ENCODE results near the gene TAP1.

Gene TAP1

DNA sequence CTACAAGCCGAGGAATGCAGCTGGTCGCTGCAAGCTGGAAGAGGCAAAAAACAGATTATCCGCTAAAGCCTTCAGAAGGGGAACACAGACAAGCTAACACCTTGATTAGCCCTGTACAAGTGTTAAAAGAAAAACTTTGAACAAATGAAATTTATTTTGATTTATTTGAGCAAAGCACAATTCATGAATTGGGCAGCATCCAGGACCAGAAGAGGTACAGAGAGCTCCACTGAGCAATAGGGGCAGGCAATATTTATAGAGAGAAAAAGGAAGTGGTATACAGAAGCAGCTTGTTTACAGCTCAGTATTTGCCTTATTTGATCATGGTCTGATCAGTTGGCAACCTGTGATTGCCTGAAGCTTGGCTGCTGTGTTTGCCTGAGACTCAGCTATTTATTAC, 54.3 kb downstream of the TAP1 start:
- DNase-seq, result no peak

DNA sequence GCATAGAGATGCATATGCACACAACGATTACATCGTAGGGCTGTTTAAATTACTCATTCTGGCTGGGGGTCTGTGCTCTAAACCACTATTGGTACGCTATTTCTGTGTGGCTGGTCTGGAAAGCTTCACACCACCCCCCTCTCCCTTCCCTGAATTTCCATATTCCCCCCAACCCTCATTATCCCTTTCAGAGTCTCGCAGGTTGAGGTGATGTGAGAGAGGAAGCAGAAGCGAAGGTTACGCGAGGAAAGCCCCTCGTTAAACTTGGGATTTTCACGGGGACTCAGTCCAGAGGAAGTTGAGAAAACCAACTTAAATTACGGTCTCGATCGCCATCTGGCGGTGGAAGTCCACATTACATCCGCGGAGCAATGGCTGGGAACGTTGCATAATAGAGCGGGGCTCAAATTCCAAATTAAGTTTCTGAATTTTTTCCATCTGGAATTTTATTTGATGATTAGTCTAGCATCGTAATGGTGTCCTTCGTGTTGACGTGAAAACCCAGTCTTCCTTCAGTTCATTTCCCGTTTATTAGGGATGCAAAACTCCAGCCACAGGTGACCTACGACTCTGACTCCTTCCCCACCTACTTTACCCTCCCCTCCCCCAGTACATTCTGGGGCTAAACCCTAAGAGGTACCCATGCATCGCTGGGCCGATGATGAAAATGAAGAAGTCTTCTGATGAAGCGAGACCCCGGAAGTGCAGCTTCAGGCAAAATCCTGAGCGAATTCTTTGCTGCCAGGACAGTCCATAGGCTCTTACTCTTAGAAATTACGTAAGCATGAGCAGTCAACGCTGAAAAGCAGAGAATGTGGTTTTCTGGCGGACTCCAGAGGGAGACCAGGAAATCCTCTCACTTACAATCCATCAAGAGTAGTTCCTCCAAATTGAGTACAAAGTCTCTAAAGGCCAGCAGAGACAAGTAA, 56.4 kb downstream of the TAP1 start:
- no peak for DNase-seq
